Kidney (tissue), 14 donors: Measurements from ENCODE around the gene UEVLD. TPM values are rescaled to one million over a fixed set of nuclear protein-coding genes. Genes with fewer than 3 reads are reported as not detected.

Source experiments
- DNase-seq, 5 donors: peaks; one replicate each; pipeline ENCODE4 v3.0.0-alpha.2; 2013 to 2020
- FAIRE-seq: peaks from 2 replicates; lab custom pipeline; 2012; peaks lifted over from hg19 to GRCh38; lab: Jason Lieb, UNC
- H3K27ac ChIP-seq, 2 donors: one replicate each; pipeline ENCODE4 v1.7.0; 2013; ENCODE audit warnings: low read depth in 2 of 2, low read length in 2 of 2, inconsistent platforms in 1 of 2
- H3K27me3 ChIP-seq: one replicate; pipeline ENCODE4 v1.7.1; 2013; ENCODE audit warnings: low read length, inconsistent platforms; ENCODE audit not compliant: control insufficient read depth, insufficient read depth
- H3K36me3 ChIP-seq, 3 donors: one replicate each; pipeline versions ENCODE4 v1.7.0 to v1.7.1; 2013; ENCODE audit warnings: low read length in 3 of 3, control low read depth in 1 of 3, inconsistent platforms in 1 of 3; ENCODE audit not compliant: insufficient read depth in 3 of 3, control insufficient read depth in 2 of 3
- H3K4me1 ChIP-seq, 3 donors: one replicate each; pipeline versions ENCODE4 v1.7.0 to v1.7.1; 2013; ENCODE audit warnings: low read length in 3 of 3, inconsistent platforms in 1 of 3, low read depth in 1 of 3; ENCODE audit not compliant: control insufficient read depth in 2 of 3, insufficient read depth in 2 of 3
- H3K4me3 ChIP-seq, 3 donors: one replicate each; pipeline versions ENCODE4 v1.7.0 to v1.8.1; 2013; ENCODE audit warnings: low read length in 3 of 3, control low read depth in 1 of 3, inconsistent platforms in 1 of 3
- H3K9ac ChIP-seq, 3 donors: one replicate each; pipeline versions ENCODE4 v1.7.0 to v1.7.1; 2013; ENCODE audit warnings: low read length in 3 of 3, control low read depth in 1 of 3, inconsistent platforms in 1 of 3
- H3K9me3 ChIP-seq, 3 donors: one replicate each; pipeline versions ENCODE4 v1.7.0 to v1.7.1; 2013; ENCODE audit warnings: low read length in 3 of 3, control low read depth in 1 of 3, inconsistent platforms in 1 of 3; ENCODE audit not compliant: control insufficient read depth in 2 of 3, insufficient read depth in 1 of 3
- intact Hi-C: fragments of 100-400 bp; cut with DNase I; formaldehyde crosslinking; loops from one replicate; pipeline ENCODE4 v1.11.1; 2022
- polyA plus RNA-seq: library from polyadenylated mRNA; stranded (reverse); fragments of 350-450 nt; fragmentation: Illumina TruSeq; extraction: RNeasy Lipid Tissue Mini Kit (QIAGEN cat#74804); gene quantifications from one replicate; pipeline ENCODE4 v1.2.3, GENCODE V29; 2014; ENCODE audit warnings: low read depth, low replicate concordance; ENCODE audit not compliant: insufficient read depth
- total RNA-seq: library from RNA; stranded (reverse); fragmentation: NEBNext Ultra II Directional; extraction: Animal tissue kit (Norgen Biotek cat#: 25700); gene quantifications from one replicate; pipeline ENCODE4 v1.2.1, GENCODE V29; 2021
- TF ChIP-seq, protein P1 (sequence below): IDR thresholded peaks from 3 replicates; pipeline ENCODE4 v1.5.1; 2012; ENCODE audit warnings: mild to moderate bottlenecking, moderate library complexity, borderline replicate concordance; ENCODE audit not compliant: insufficient read depth; ENCODE audit errors: extremely low read depth
- donor health status: control.
- donor health status: control.
- donor health status: control.
- donor health status: control.
- donor health status: control.
- donor health status: DM: yes; HTN: yes; CAD: no.
- donor health status: Normal renal cell carcinoma (clear cell type).

UEVLD gene
- total and polyA plus RNA-seq, 2 donors from 2014 or later, result 8.0 to 23.1 TPM

- Histone ChIP-seq H3K36me3 (peaks cover 0 to 2% (median 0%) of the 10 kb centered on the region in 3 donors), H3K9ac (no peak overlapping the region), H3K4me3 (no peak overlapping the region), H3K27ac (no peak overlapping the region), H3K27me3 (no peaks in the 10 kb centered on the region), H3K4me1 (peaks cover 0 to 9% (median 0%) of the 10 kb centered on the region in 3 donors), H3K9me3 (no peaks in the 10 kb centered on the region)
- TF ChIP-seq, protein P1, sequence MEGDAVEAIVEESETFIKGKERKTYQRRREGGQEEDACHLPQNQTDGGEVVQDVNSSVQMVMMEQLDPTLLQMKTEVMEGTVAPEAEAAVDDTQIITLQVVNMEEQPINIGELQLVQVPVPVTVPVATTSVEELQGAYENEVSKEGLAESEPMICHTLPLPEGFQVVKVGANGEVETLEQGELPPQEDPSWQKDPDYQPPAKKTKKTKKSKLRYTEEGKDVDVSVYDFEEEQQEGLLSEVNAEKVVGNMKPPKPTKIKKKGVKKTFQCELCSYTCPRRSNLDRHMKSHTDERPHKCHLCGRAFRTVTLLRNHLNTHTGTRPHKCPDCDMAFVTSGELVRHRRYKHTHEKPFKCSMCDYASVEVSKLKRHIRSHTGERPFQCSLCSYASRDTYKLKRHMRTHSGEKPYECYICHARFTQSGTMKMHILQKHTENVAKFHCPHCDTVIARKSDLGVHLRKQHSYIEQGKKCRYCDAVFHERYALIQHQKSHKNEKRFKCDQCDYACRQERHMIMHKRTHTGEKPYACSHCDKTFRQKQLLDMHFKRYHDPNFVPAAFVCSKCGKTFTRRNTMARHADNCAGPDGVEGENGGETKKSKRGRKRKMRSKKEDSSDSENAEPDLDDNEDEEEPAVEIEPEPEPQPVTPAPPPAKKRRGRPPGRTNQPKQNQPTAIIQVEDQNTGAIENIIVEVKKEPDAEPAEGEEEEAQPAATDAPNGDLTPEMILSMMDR, result no peak
- FAIRE-seq, result no peak
- DNase-seq, result no peak
- intact Hi-C loops, result no loop called here
Measured at GRCh38 chr11:18523084-18523483, 65.5 kb downstream of the UEVLD start.

DNA sequence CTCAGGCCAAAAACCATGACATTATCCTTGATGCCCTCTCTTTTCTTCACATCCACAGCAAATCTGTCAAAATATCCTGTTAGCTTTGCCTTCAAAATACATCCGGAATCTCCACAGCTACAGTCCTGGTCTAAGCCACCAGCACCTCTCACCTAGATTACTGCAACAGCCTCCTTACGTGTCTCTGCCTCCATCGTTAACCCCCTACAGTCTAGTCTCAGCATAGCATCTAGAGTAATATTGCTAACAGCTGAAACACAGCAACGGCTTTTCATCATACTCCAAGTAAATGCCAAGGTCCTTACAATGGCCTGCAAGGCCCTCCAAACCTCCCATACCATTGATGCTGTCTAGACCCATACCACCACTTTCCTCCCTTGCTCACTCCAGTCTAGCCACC lies 66.1 kb downstream of the UEVLD start:
- Histone ChIP-seq H3K4me1 (peaks cover 0 to 4% (median 0%) of the 10 kb centered on the region in 3 donors), H3K27ac (no peak overlapping the region), H3K4me3 (no peak overlapping the region), H3K9ac (no peak overlapping the region), H3K36me3 (peaks cover 0 to 4% (median 2%) of the 10 kb centered on the region in 3 donors), H3K9me3 (no peaks in the 10 kb centered on the region), H3K27me3 (no peaks in the 10 kb centered on the region)
- TF ChIP-seq, protein P1, result no peak
- DNase-seq (no peak), FAIRE-seq (no peak)
- intact Hi-C loops, result no loop called here

DNA sequence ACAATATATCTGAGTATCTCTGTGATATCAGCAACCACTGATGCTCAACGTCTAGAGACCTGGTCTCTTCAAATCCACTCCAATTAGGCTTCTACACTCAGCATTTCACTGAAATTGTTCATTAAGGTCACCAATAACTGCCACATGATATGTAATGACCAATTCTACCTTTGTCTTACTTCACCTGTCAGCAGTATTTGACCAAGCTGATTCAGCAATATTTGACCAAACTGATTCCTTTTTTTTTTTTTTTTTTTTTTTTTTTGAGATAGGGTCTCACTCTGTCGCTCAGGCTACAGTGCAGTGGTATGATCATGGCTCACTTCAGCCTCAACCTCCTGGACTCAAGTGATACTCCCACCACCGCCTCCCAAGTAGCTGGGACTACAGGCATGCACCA lies 67.4 kb downstream of the UEVLD start:
- DNase-seq, result no peak
- Histone ChIP-seq H3K27ac (no peak overlapping the region), H3K9me3 (no peaks in the 10 kb centered on the region), H3K4me3 (no peak overlapping the region), H3K9ac (no peak overlapping the region), H3K4me1 (peaks cover 0 to 3% (median 0%) of the 10 kb centered on the region in 3 donors), H3K36me3 (peaks cover 0 to 4% (median 2%) of the 10 kb centered on the region in 3 donors), H3K27me3 (no peaks in the 10 kb centered on the region)
- intact Hi-C loops, result no loop called here
- TF ChIP-seq, protein P1, result no peak
- FAIRE-seq, result no peak

DNA sequence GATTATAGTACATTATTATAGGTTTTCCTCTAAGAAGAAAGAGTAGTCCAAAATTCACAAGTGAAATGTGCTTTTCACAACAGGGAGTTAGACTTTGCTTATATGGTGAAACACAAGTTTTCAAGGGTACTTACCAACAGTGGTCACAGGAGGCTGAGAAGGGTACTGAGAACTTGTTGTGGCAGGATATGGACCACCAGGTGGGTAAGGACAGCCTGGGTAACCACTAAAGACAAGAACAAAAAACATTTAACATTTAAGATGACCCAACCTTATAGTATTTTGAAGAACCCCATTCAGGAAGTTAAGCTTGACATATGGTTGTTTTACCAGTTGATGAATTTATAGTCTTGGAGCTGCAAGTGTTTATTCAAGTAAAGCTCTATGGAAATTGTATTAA lies 86.2 kb downstream of the UEVLD start:
- TF ChIP-seq, protein P1, result no peak
- H3K36me3 ChIP-seq, result peaks cover 7 to 33% (median 19%) of the 10 kb centered on the region in 3 donors
- no peaks in the 10 kb centered on the region for H3K9me3 ChIP-seq
- no peak for DNase-seq
- H3K27me3 ChIP-seq, result no peaks in the 10 kb centered on the region
- no peak overlapping the region for H3K4me3 ChIP-seq
- H3K27ac ChIP-seq, result no peak overlapping the region
- no peak for FAIRE-seq
- intact Hi-C loops, result no loop called here
- no peaks in the 10 kb centered on the region for H3K4me1 ChIP-seq
- H3K9ac ChIP-seq, result no peak overlapping the region
